GM12872 (cell line): ENCODE results near the gene MBNL1.

Experiments used
- CTCF ChIP-seq: IDR thresholded peaks from 3 replicates; pipeline ENCODE4 v1.5.1; 2011; ENCODE audit warnings: low read depth, mild to moderate bottlenecking, low read length, moderate library complexity; ENCODE audit not compliant: insufficient read depth

MBNL1 gene

GRCh38 chr3:152331998-152332397, 63.3 kb downstream of the MBNL1 start:
- no peak for TF ChIP-seq CTCF

- no peak for TF ChIP-seq CTCF
Measured at GRCh38 chr3:152333928-152334327, 65.2 kb downstream of the MBNL1 start.

GRCh38 chr3:152334761-152335160, 66.0 kb downstream of the MBNL1 start:
- no peak for TF ChIP-seq CTCF

- TF ChIP-seq CTCF, result no peak
Measured at GRCh38 chr3:152335273-152335672, 66.5 kb downstream of the MBNL1 start.

- TF ChIP-seq CTCF, result no peak
Measured at GRCh38 chr3:152338159-152338720, 69.5 kb downstream of the MBNL1 start.

- no peak for TF ChIP-seq CTCF
Measured at GRCh38 chr3:152339881-152340505, 71.3 kb downstream of the MBNL1 start.

- no peak for TF ChIP-seq CTCF
Measured at GRCh38 chr3:152345233-152345632, 76.5 kb downstream of the MBNL1 start.
